ENCODE results near the gene PLA1A.

The PLA1A gene

GRCh38 chr3:119624002-119624720 lies 26.5 kb downstream of the PLA1A start:
- TF ChIP-seq FOXP2 (optimal IDR thresholded peaks at IDR 0.05; ENCODE audit: borderline replicate concordance, extremely low read depth, extremely low read length, insufficient read depth) (no peak), REST (IDR thresholded peaks at IDR 0.05; ENCODE audit: insufficient read depth in 1 of 2, low read depth in 2 of 2, low read length in 2 of 2) (no peak), SIN3A (IDR thresholded peaks at IDR 0.05; ENCODE audit: borderline replicate concordance, insufficient read depth, low read length) (no peak), POLR2AphosphoS5 (IDR thresholded peaks at IDR 0.05; ENCODE audit: low read depth, low read length) (no peak), TAF1 (IDR thresholded peaks at IDR 0.05; ENCODE audit: borderline replicate concordance, insufficient read depth, low read length) (no peak)

- no peak for TF ChIP-seq TAF1 (IDR thresholded peaks at IDR 0.05; ENCODE audit: borderline replicate concordance, insufficient read depth, low read length)
- no peak for TF ChIP-seq POLR2AphosphoS5 (IDR thresholded peaks at IDR 0.05; ENCODE audit: low read depth, low read length)
- no peak for TF ChIP-seq SIN3A (IDR thresholded peaks at IDR 0.05; ENCODE audit: borderline replicate concordance, insufficient read depth, low read length)
- TF ChIP-seq FOXP2 (optimal IDR thresholded peaks at IDR 0.05; ENCODE audit: borderline replicate concordance, extremely low read depth, extremely low read length, insufficient read depth) = no peak
- TF ChIP-seq REST (IDR thresholded peaks at IDR 0.05; ENCODE audit: insufficient read depth in 1 of 2, low read depth in 2 of 2, low read length in 2 of 2) = no peak; a peak in 1 of 4 replicates
Measured at GRCh38 chr3:119625451-119626153, 27.9 kb downstream of the PLA1A start.

GRCh38 chr3:119626196-119626595 lies 28.5 kb downstream of the PLA1A start:
- TF ChIP-seq SIN3A (IDR thresholded peaks at IDR 0.05; ENCODE audit: borderline replicate concordance, insufficient read depth, low read length) (no peak), POLR2AphosphoS5 (IDR thresholded peaks at IDR 0.05; ENCODE audit: low read depth, low read length) (no peak), FOXP2 (optimal IDR thresholded peaks at IDR 0.05; ENCODE audit: borderline replicate concordance, extremely low read depth, extremely low read length, insufficient read depth) (no peak), REST (IDR thresholded peaks at IDR 0.05; ENCODE audit: insufficient read depth in 1 of 2, low read depth in 2 of 2, low read length in 2 of 2) (no peak), TAF1 (IDR thresholded peaks at IDR 0.05; ENCODE audit: borderline replicate concordance, insufficient read depth, low read length) (no peak)

DNA sequence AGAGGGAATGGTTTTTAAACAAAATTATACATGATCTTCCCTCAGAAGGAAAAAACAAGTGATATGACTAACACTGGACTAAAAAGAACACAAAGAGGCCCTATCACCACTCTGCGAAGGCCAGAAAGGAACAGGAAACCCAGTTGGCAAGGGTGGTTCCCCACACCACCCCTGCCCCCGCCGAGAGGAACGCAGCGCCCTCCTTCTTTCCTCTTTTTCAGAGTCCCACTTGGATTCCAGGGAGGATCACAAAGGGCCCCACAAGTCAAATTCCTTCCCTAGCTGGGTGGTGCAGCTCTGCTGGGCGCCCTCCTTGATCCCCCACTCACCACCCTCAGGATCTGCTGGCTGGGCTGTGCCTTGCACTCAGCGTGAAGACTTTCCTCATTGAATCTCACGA lies 29.8 kb downstream of the PLA1A start:
- no peak for TF ChIP-seq POLR2AphosphoS5 (IDR thresholded peaks at IDR 0.05; ENCODE audit: low read depth, low read length)
- TF ChIP-seq REST (IDR thresholded peaks at IDR 0.05; ENCODE audit: insufficient read depth in 1 of 2, low read depth in 2 of 2, low read length in 2 of 2) = no peak
- TF ChIP-seq TAF1 (IDR thresholded peaks at IDR 0.05; ENCODE audit: borderline replicate concordance, insufficient read depth, low read length) = no peak
- no peak for TF ChIP-seq SIN3A (IDR thresholded peaks at IDR 0.05; ENCODE audit: borderline replicate concordance, insufficient read depth, low read length)
- TF ChIP-seq FOXP2 (optimal IDR thresholded peaks at IDR 0.05; ENCODE audit: borderline replicate concordance, extremely low read depth, extremely low read length, insufficient read depth) = no peak
